A549 treated with Mapracorat at 1 μM for 4 hours (cell line): ENCODE data around the gene ZNF513. TPM values are rescaled to one million over a fixed set of nuclear protein-coding genes. Genes with fewer than 3 reads are reported as not detected.

Experiments used
- total RNA-seq: library from RNA; stranded (reverse); fragments of 200-300 nt; extraction: Qiagen RNA extraction; gene quantifications from 5 replicates; pipeline ENCODE4 v1.2.3, GENCODE V29; 2022

Gene ZNF513, protein sequence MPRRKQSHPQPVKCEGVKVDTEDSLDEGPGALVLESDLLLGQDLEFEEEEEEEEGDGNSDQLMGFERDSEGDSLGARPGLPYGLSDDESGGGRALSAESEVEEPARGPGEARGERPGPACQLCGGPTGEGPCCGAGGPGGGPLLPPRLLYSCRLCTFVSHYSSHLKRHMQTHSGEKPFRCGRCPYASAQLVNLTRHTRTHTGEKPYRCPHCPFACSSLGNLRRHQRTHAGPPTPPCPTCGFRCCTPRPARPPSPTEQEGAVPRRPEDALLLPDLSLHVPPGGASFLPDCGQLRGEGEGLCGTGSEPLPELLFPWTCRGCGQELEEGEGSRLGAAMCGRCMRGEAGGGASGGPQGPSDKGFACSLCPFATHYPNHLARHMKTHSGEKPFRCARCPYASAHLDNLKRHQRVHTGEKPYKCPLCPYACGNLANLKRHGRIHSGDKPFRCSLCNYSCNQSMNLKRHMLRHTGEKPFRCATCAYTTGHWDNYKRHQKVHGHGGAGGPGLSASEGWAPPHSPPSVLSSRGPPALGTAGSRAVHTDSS
- total RNA-seq: 9.7 to 14.7 TPM (median 13.5 TPM) in 5 replicates

DNA sequence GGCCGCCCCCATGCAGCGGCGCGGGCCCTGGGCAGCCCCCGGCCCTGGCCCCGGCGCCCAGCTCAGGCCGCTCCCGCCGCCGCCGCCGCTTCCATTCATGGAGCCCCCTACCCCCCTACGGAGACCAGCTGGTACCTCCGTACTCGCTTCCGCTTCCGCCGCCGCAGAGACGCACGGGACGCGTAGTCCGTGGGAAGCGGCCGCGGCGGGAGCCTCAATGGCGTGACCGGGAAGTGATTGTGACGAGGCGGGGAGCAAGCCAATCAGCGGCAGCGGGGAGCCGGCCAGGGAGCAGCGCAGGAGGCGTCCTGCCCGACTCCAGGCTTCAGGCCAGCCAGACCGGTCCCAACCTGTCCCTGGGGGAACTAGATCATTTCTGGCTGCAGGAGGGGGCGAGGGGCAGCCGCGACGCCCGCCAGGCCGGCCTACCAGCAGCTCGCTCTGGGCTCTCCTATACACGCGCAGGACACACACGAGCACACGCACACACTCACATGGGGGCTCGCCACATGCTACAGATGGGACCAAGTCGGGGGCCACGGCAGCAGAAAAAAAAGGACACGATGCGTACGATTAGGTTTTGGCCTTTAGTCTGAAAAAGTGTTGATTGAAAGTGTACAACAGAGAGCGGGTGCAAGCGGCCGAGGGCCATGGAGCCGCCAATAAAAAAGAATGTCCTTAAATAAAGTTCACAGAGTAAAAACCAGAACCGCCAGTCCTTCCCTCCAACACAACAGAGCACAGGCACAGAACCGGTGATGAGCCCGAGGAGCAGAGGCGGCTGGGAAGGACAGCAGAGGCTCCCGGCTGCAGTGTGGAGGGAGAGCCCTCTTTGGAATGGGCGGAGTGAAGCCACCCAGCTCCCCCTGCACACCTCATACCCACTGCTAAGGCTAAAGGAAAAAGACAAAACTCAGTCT lies at the start of gene ZNF513:
ZNF513 (minus strand) TSS at position 109 of the 920 bp plus-strand sequence. CDS start 208 bp downstream, outside the sequence.

DNA sequence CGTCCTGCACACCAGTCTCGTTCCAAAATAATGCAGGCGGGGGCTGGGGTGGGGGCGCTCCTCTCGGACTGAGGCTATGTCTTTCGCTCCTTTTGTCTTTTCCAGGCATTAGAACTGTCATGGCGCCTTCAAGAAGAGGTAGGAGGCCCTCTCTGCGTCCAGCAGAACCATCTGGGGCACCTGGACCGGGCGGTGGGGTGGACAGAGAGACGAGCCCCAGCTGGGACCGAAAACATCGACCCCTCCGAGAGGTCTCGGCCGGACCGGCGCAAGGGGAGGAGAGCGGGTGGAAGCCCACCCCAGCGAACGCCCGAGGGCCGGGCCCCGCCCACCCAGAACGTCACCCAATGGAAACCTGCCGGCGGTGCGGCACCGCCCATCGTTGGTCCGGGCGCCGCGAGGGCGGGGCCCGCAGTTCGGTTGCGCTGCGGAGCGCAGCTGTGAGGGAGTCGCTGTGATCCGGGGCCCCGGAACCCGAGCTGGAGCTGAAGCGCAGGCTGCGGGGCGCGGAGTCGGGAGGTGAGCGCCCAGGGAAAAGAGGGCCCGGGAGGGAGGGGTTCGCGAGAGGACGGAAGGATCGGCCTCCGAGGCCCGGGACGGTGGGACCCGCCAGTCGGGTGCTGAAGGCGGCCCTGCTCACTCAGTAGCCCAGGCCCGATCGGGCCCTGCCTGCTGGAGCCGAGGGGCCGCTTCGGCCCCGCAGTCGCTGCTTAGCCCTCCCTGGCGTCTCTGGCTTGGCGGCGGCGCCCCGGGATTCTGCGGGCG lies 47.9 kb upstream of the ZNF513 start, which contains the start of gene NRBP1:
NRBP1 (plus strand) TSS at position 419 of the 765 bp plus-strand sequence. CDS start 4,643 bp downstream, outside the sequence.

DNA sequence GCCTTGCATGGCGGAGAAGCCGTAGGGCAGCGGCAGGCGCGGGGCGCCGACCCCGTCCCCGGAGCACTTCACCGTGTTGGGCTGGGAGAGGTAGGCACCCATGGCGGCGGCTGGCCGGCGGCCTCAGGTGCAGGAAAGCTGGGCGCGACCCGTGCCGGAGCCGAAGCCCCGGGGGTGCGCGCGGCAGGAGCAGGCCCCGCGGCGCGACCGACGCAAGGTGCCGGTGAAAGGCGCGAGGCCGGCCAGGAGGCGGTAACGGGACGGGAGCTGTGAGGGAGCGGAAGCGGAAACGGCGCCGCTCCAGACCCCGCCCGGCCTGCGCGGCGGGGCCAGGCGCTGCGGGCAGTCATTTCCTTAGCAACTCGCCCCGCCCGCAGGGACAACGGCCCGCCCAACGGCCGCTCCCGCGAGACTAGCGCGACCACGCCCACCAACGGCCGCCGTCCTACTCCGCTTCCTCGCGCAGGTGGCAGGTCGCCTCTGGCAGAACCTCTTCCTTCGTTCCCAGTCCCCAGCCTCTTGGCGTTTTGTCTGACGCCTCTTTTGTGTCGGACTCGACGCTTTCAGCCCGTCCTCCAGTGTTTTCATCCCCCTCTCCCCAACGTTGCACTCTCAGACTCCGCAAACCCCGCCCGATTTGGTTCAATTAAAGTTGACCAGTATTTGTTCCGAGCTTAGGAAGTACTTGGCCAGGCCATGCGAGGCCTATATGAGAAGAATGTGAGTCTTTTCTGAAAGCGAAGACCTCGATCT lies 29.0 kb upstream of the ZNF513 start, which contains the start of gene PPM1G:
PPM1G (minus strand) TSS at position 271 of the 753 bp plus-strand sequence; CDS start at position 102, 169 bp downstream.

DNA sequence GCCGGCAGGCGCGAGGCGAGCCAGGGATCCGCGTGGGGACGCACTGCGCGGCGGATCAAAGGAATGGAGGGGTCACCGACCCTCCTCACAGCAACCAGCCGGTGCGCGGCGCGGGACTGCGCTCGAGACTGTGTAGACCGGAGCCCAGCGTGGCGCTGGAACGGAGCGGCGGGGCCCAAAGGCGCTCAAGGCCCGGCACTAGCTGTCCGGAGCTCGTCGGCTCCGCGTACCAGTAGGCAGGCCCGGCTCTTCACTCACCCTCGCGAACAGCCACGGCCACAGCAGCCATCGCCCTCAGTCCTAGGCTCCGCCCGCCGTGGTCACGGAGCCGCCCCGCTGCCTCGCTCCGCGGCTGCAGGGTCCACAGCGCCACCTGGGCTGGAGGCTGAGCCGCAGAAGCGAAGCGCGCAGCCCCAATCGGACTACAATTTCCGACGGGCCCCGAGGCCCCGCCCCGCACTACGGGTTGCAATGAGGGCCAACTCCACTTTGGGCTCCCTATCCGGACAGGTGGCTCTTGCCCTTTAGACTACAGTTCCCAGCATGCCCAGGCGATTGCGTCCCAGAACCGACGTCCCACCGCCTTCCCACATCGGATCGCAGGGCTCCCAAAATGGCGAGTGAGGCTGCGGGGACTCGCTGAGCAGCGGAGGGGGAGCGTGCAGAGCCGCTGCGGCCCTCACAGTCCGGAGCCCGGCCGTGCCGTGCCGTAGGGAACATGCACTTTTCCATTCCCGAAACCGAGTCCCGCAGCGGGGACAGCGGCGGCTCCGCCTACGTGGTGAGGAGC lies 10.3 kb downstream of the ZNF513 start, which contains the start of the genes EIF2B4 and SNX17:
EIF2B4 (minus strand) TSS at position 313 of the 790 bp plus-strand sequence; CDS start at position 289, 24 bp downstream.
SNX17 (plus strand) TSS at position 591 of the 790 bp plus-strand sequence; CDS start at position 719, 128 bp downstream.

DNA sequence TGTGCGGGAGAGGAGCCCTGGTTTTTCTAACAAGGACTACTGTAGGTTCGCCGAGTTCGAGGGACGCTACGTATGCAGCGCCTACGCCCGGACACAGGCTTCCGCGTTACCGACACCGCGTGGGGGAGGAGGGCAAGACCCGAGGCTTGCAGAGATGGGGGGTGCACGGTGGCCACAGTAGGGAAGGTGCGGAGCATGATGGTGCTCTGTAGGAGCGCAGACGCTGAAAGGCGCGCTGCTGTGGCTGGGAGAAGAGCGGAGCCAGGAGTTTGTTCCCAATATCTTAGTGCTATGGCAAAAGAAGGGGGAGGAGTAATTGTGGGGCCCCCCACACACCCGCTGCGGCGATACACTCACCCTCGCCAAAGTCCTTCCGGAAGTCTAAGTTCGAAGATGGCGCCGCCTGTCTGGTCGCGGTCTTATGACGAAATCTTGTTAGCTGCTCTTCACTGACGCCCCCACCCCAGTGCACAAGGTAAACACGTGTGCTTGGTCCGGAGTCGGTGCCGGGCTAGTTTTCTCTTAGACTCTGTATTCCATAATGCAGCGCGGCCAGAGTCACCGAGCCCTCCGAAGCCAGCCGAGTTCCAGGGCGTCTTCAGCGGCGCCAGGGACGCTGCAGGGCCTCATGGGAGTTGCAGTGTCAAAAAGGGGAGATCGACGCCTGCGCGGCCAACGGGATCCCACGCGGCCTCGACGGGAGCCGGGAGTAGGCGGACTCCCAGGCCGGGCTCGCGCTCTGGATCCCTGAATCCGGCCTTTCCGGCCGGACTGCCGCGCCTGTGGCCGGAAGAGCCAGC lies 24.0 kb downstream of the ZNF513 start, which contains the start of gene GTF3C2:
GTF3C2 (minus strand) TSS at position 383 of the 800 bp plus-strand sequence. CDS start 13,210 bp downstream, outside the sequence.

Other genes starting within 250 kb of the ZNF513 start
- 44.7 to 60.1 TPM (median 58.3 TPM) in 5 replicates for gene PREB, start 246.1 kb downstream of the ZNF513 start, total RNA-seq
- not detected in 5 replicates for gene PRR30, start 241.3 kb downstream of the ZNF513 start, total RNA-seq
- gene TCF23, start 231.7 kb downstream of the ZNF513 start, total RNA-seq: not detected in 5 replicates
- gene ATRAID, start 168.7 kb downstream of the ZNF513 start, total RNA-seq: 206 to 230 TPM (median 222 TPM) in 5 replicates
- 61.6 to 71.0 TPM (median 63.7 TPM) in 5 replicates for gene SLC5A6, start 168.5 kb downstream of the ZNF513 start, total RNA-seq
- gene CAD, start 163.4 kb downstream of the ZNF513 start, total RNA-seq: 51.1 to 65.2 TPM (median 61.1 TPM) in 5 replicates
- gene SLC30A3, start 117.7 kb downstream of the ZNF513 start, total RNA-seq: 2.1 to 4.0 TPM (median 3.3 TPM) in 5 replicates
- gene DNAJC5G, start 105.3 kb downstream of the ZNF513 start, total RNA-seq: not detected in 5 replicates
- gene TRIM54, start 98.3 kb downstream of the ZNF513 start, total RNA-seq: 0.70 to 1.3 TPM (median 0.91 TPM) in 5 replicates
- gene UCN, start 72.3 kb downstream of the ZNF513 start, total RNA-seq: 0.30 to 2.8 TPM (median 1.4 TPM) in 5 replicates
- gene MPV17, start 57.6 kb downstream of the ZNF513 start, total RNA-seq: 76.5 to 95.8 TPM (median 85.5 TPM) in 5 replicates
- 55.1 to 62.9 TPM (median 59.6 TPM) in 5 replicates for gene GTF3C2, start 24.0 kb downstream of the ZNF513 start, total RNA-seq
- gene EIF2B4, start 10.4 kb downstream of the ZNF513 start, total RNA-seq: 53.2 to 61.0 TPM (median 54.0 TPM) in 5 replicates
- gene SNX17, start 10.1 kb downstream of the ZNF513 start, total RNA-seq: 134 to 145 TPM (median 142 TPM) in 5 replicates
- gene PPM1G, start 28.9 kb upstream of the ZNF513 start, total RNA-seq: 153 to 166 TPM (median 156 TPM) in 5 replicates
- gene NRBP1, start 47.9 kb upstream of the ZNF513 start, total RNA-seq: 123 to 138 TPM (median 130 TPM) in 5 replicates
- gene KRTCAP3, start 61.6 kb upstream of the ZNF513 start, total RNA-seq: 0.22 to 0.70 TPM (median 0.42 TPM) in 4 of 5 replicates, not detected in the other
- gene IFT172, start 109.0 kb upstream of the ZNF513 start, total RNA-seq: 6.6 to 9.6 TPM (median 7.2 TPM) in 5 replicates
- gene FNDC4, start 114.5 kb upstream of the ZNF513 start, total RNA-seq: 3.5 to 5.3 TPM (median 3.8 TPM) in 5 replicates
- 0.12 to 0.36 TPM (median 0.32 TPM) in 3 of 5 replicates, not detected in the others for gene GCKR, start 116.1 kb upstream of the ZNF513 start, total RNA-seq
- gene ZNF512, start 202.3 kb upstream of the ZNF513 start, total RNA-seq: 14.5 to 18.6 TPM (median 16.5 TPM) in 5 replicates
- 3.4 to 4.3 TPM (median 3.8 TPM) in 5 replicates for gene CCDC121, start 248.3 kb upstream of the ZNF513 start, total RNA-seq
- gene GPN1, start 248.3 kb upstream of the ZNF513 start, total RNA-seq: 56.4 to 64.7 TPM (median 57.2 TPM) in 5 replicates